Liver (tissue), 9 donors: ENCODE results near the gene GRIN2A. TPM values are rescaled to one million over a fixed set of nuclear protein-coding genes. Genes with fewer than 3 reads are reported as not detected.

Experiments used
- DNase-seq: peaks from one replicate; pipeline ENCODE4 v3.0.0-alpha.2; 2017; ENCODE audit warnings: low spot score
- H3K27ac ChIP-seq, 2 donors: one replicate each; pipeline ENCODE4 v1.7.0; 2013; ENCODE audit warnings: inconsistent platforms in 2 of 2, low read length in 2 of 2, control low read depth in 1 of 2, low read depth in 1 of 2, mild to moderate bottlenecking in 1 of 2
- H3K27me3 ChIP-seq, 4 donors: one replicate each; pipeline versions ENCODE4 v1.6.1 to v1.7.0; 2013; ENCODE audit warnings: low read length in 3 of 4, inconsistent platforms in 1 of 4, mild to moderate bottlenecking in 1 of 4, moderate library complexity in 1 of 4; ENCODE audit not compliant: control insufficient read depth in 4 of 4, insufficient read depth in 4 of 4
- H3K36me3 ChIP-seq, 4 donors: one replicate each; pipeline versions ENCODE4 v1.6.1 to v1.7.0; 2013; ENCODE audit warnings: low read length in 3 of 4, mild to moderate bottlenecking in 3 of 4, low read depth in 1 of 4, moderate library complexity in 1 of 4; ENCODE audit not compliant: control insufficient read depth in 4 of 4, insufficient read depth in 3 of 4
- H3K4me1 ChIP-seq, 4 donors: one replicate each; pipeline versions ENCODE4 v1.6.1 to v1.7.0; 2013; ENCODE audit warnings: low read length in 3 of 4, mild to moderate bottlenecking in 3 of 4, moderate library complexity in 1 of 4; ENCODE audit not compliant: control insufficient read depth in 4 of 4, insufficient read depth in 4 of 4
- H3K4me3 ChIP-seq, 3 donors: one replicate each; pipeline versions ENCODE4 v1.6.1 to v1.7.0; 2013; ENCODE audit warnings: low read length in 3 of 3, control low read depth in 1 of 3, low read depth in 1 of 3, mild to moderate bottlenecking in 1 of 3
- H3K9ac ChIP-seq, 2 donors: one replicate each; pipeline ENCODE4 v1.7.0; 2013; ENCODE audit warnings: low read length in 2 of 2, mild to moderate bottlenecking in 2 of 2, moderate library complexity in 2 of 2, control low read depth in 1 of 2, low read depth in 1 of 2
- H3K9me3 ChIP-seq, 4 donors: one replicate each; pipeline versions ENCODE4 v1.6.1 to v1.7.0; 2013; ENCODE audit warnings: low read length in 3 of 4; ENCODE audit not compliant: control insufficient read depth in 4 of 4
- ATF3 ChIP-seq: IDR thresholded peaks from 2 replicates; pipeline ENCODE4 v1.6.1; 2016; ENCODE audit warnings: antibody characterized with exemption
- CTCF ChIP-seq: fragments of 150-350 bp; IDR thresholded peaks from 2 replicates; pipeline ENCODE4 v1.5.1; 2017; ENCODE audit warnings: improper control_type of control experiment, low read depth, low read length; ENCODE audit not compliant: missing input control
- EGR1 ChIP-seq, 2 donors: IDR thresholded peaks; 2 replicates each; pipeline ENCODE4 v1.6.1; 2016 to 2018; ENCODE audit warnings: antibody characterized with exemption in 2 of 2, low read depth in 2 of 2
- FOXA1 ChIP-seq: IDR thresholded peaks from 2 replicates; pipeline ENCODE4 v1.6.1; 2016; ENCODE audit warnings: antibody characterized with exemption
- FOXA2 ChIP-seq: IDR thresholded peaks from 2 replicates; pipeline ENCODE4 v1.6.1; 2016; ENCODE audit warnings: antibody characterized with exemption
- GABPA ChIP-seq, 2 donors: IDR thresholded peaks in 1 of 2; conservative IDR thresholded peaks in 1 of 2; 2 replicates each; pipeline ENCODE4 v1.6.1; 2016; ENCODE audit warnings: antibody characterized with exemption in 2 of 2, mild to moderate bottlenecking in 1 of 2, moderate library complexity in 1 of 2
- HNF4A ChIP-seq, 2 donors: conservative IDR thresholded peaks; 2 replicates each; pipeline ENCODE4 v1.6.1; 2016; ENCODE audit warnings: antibody characterized with exemption in 2 of 2, mild to moderate bottlenecking in 2 of 2
- HNF4G ChIP-seq: IDR thresholded peaks from 2 replicates; pipeline ENCODE4 v1.6.1; 2016; ENCODE audit warnings: antibody characterized with exemption
- JUND ChIP-seq, 2 donors: IDR thresholded peaks; 2 replicates each; pipeline ENCODE4 v1.6.1; 2016; ENCODE audit warnings: antibody characterized with exemption in 2 of 2
- MAX ChIP-seq: IDR thresholded peaks from 2 replicates; pipeline ENCODE4 v1.6.1; 2016; ENCODE audit warnings: antibody characterized with exemption
- NR2F2 ChIP-seq: IDR thresholded peaks from 2 replicates; pipeline ENCODE4 v1.6.1; 2016; ENCODE audit warnings: antibody characterized with exemption
- RAD21 ChIP-seq, 2 donors: IDR thresholded peaks; 2 replicates each; pipeline ENCODE4 v1.6.1; 2016; ENCODE audit warnings: antibody characterized with exemption in 2 of 2, mild to moderate bottlenecking in 2 of 2
- REST ChIP-seq: IDR thresholded peaks from 2 replicates; pipeline ENCODE4 v1.6.1; 2016; ENCODE audit warnings: antibody characterized with exemption, mild to moderate bottlenecking
- RXRA ChIP-seq, 2 donors: IDR thresholded peaks; 2 replicates each; pipeline ENCODE4 v1.6.1; 2017 to 2018; ENCODE audit warnings: antibody characterized with exemption in 2 of 2, mild to moderate bottlenecking in 1 of 2
- SP1 ChIP-seq: IDR thresholded peaks from 2 replicates; pipeline ENCODE4 v1.6.1; 2018; ENCODE audit warnings: antibody characterized with exemption, mild to moderate bottlenecking
- TAF1 ChIP-seq: conservative IDR thresholded peaks from 2 replicates; pipeline ENCODE4 v1.6.1; 2016; ENCODE audit warnings: antibody characterized with exemption, mild to moderate bottlenecking
- YY1 ChIP-seq: IDR thresholded peaks from 2 replicates; pipeline ENCODE4 v1.6.1; 2016; ENCODE audit warnings: antibody characterized with exemption, mild to moderate bottlenecking
- ZBTB33 ChIP-seq: IDR thresholded peaks from 2 replicates; pipeline ENCODE4 v1.6.1; 2016; ENCODE audit warnings: antibody characterized with exemption
- WGBS: extraction: QIAGEN DNeasy Blood & Tissue Kit; methylation state at CpG from one replicate; pipeline ENCODE4 v1.1.7; 2013; 5-methylcytosine and 5-hydroxymethylcytosine counted together
- polyA plus RNA-seq, 2 donors: library from polyadenylated mRNA; stranded (reverse) in 1 of 2; unstranded in 1 of 2; fragments of 200-250 nt in 1 of 2; fragments of >200 nt in 1 of 2; fragmentation: Nextera tagmentation in 1 of 2; extraction: Ambion mirVana in 1 of 2; gene quantifications; one replicate each; pipeline versions ENCODE4 v1.2.1 to v1.2.3, GENCODE V29; 2013 to 2015
- total RNA-seq, 2 donors: library from RNA; depleted of rRNA; stranded (reverse); fragments of >200 nt; gene quantifications; one replicate each; pipeline ENCODE4 v1.2.3, GENCODE V29; 2014
- donor health status: healthy.
- donor health status: healthy.
- donor health status: healthy.
- donor health status: healthy.
- donor health status: healthy.

GRIN2A gene
- total and polyA plus RNA-seq, 4 donors = under 0.01 to 0.08 (median 0.07) TPM; not detected in 1

GRCh38 chr16:10121491-10121890 is 60.7 kb downstream of the GRIN2A start:
- Histone ChIP-seq H3K9me3 (peaks cover 0 to 3% (median 0%) of the 10 kb centered on the region in 4 donors), H3K4me1 (no peaks in the 10 kb centered on the region), H3K4me3 (no peak overlapping the region), H3K36me3 (no peaks in the 10 kb centered on the region), H3K27ac (no peak overlapping the region), H3K27me3 (peaks cover 0 to 5% (median 1%) of the 10 kb centered on the region in 4 donors), H3K9ac (no peak overlapping the region)
- no peak for DNase-seq
- WGBS = 49% methylated on average over 2 of the region's 2 CpGs
- TF ChIP-seq JUND (IDR thresholded peaks at IDR 0.05) (no peak), YY1 (no peak), GABPA (IDR thresholded peaks at IDR 0.05 in 1 of 2, conservative IDR thresholded peaks at IDR 0.05 in 1 of 2) (no peak), EGR1 (IDR thresholded peaks at IDR 0.05; ENCODE audit: low read depth in 2 of 2) (no peak), HNF4A (conservative IDR thresholded peaks at IDR 0.05) (no peak), FOXA2 (no peak)

DNA sequence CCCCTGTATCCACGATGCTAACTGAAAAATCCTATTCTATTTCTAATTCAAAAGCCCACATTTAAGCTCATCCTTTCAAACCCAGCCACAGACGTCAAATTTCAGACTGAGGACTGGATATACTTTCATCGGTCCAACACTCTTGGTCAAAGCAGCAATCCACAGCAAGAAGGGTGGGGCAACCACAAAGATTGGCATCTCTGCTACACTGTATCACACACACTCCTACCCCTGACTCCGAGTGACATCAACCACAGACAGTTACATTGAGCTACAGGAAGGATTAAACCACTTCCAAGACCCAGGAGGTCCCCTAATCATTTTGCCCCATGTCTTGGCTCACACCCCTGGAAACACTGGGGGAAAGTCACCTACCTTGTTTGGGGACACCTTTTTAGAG is 61.3 kb downstream of the GRIN2A start:
- H3K27ac ChIP-seq = no peak overlapping the region
- no peak overlapping the region for H3K9ac ChIP-seq
- no peak overlapping the region for H3K4me3 ChIP-seq
- H3K27me3 ChIP-seq = peaks cover 0 to 5% (median 1%) of the 10 kb centered on the region in 4 donors
- no peak for DNase-seq
- H3K4me1 ChIP-seq = no peaks in the 10 kb centered on the region
- WGBS = 67% methylated on average over 4 of the region's 4 CpGs
- H3K9me3 ChIP-seq = peaks cover 0 to 3% (median 0%) of the 10 kb centered on the region in 4 donors
- TF ChIP-seq RAD21 (IDR thresholded peaks at IDR 0.05) = no peak
- TF ChIP-seq CTCF = no peak
- no peak for TF ChIP-seq EGR1 (IDR thresholded peaks at IDR 0.05; ENCODE audit: low read depth in 2 of 2)
- no peak for TF ChIP-seq MAX
- TF ChIP-seq HNF4A (conservative IDR thresholded peaks at IDR 0.05) = no peak
- TF ChIP-seq JUND (IDR thresholded peaks at IDR 0.05) = no peak
- no peak for TF ChIP-seq ZBTB33
- TF ChIP-seq RXRA (IDR thresholded peaks at IDR 0.05) = no peak
- TF ChIP-seq FOXA1 = no peak
- no peak for TF ChIP-seq SP1
- no peak for TF ChIP-seq TAF1
- no peak for TF ChIP-seq REST
- no peak for TF ChIP-seq FOXA2
- no peak for TF ChIP-seq ATF3
- TF ChIP-seq HNF4G = no peak
- no peak for TF ChIP-seq GABPA (IDR thresholded peaks at IDR 0.05 in 1 of 2, conservative IDR thresholded peaks at IDR 0.05 in 1 of 2)
- no peak for TF ChIP-seq NR2F2
- TF ChIP-seq YY1 = no peak
- no peaks in the 10 kb centered on the region for H3K36me3 ChIP-seq
